HEK293 (cell line): Measurements from ENCODE around the gene CNDP2.

ENCODE experiments used
- CTCF ChIA-PET: fragments of 350-600 bp; formaldehyde crosslinking; extraction: SDS; loops from one replicate; lab custom pipeline; 2021; ENCODE audit warnings: antibody characterized with exemption; lab: Yijun Ruan, JAX
- POLR2A ChIA-PET: fragments of 300-600 bp; formaldehyde crosslinking; extraction: SDS; loops from one replicate; lab custom pipeline; 2020; ENCODE audit warnings: antibody characterized with exemption, inconsistent platforms; lab: Yijun Ruan, JAX
- H3K27ac ChIP-seq: fragments of 200-500 bp; sonication (Bioruptor generic); 2 replicates; pipeline ENCODE4 v1.5.1; 2014; ENCODE audit warnings: low read depth, low read length, control low read depth, inconsistent platforms; ENCODE audit errors: extremely low read depth
- H3K36me3 ChIP-seq, 2 experiments: fragments of 200-500 bp in 1 of 2; sonication (Bioruptor generic) in 1 of 2; 1 replicate in 1 of 2; 2 replicates in 1 of 2; pipeline ENCODE4 v1.5.1; 2014 to 2017; ENCODE audit warnings: inconsistent platforms in 2 of 2, low read length in 2 of 2; ENCODE audit not compliant: control insufficient read depth in 2 of 2, insufficient read depth in 1 of 2
- H3K4me1 ChIP-seq: fragments of 200-500 bp; sonication (Bioruptor generic); 2 replicates; pipeline ENCODE4 v1.5.1; 2014; ENCODE audit warnings: mild to moderate bottlenecking, low read length, inconsistent platforms; ENCODE audit not compliant: control insufficient read depth, insufficient read depth
- H3K4me3 ChIP-seq: 2 replicates; pipeline ENCODE4 v1.5.1; 2011; ENCODE audit warnings: low read depth, mild to moderate bottlenecking, control low read depth, low read length, moderate library complexity
- H3K9me3 ChIP-seq: fragments of 200-500 bp; sonication (Bioruptor generic); 2 replicates; pipeline ENCODE4 v1.5.1; 2014; ENCODE audit warnings: low read depth, low read length, inconsistent platforms; ENCODE audit not compliant: control insufficient read depth, insufficient read depth
- GLI4 ChIP-seq: fragments of 450-650 bp; formaldehyde crosslinking; IDR thresholded peaks from 2 replicates; pipeline ENCODE4 v1.5.1; 2016; ENCODE audit warnings: missing biosample characterization, missing genetic modification characterization
- IKZF3 ChIP-seq: fragments of 450-650 bp; IDR thresholded peaks from 2 replicates; pipeline ENCODE4 v1.5.0; 2018; ENCODE audit warnings: missing biosample characterization, mild to moderate bottlenecking, missing genetic modification characterization, moderate library complexity
- KLF9 ChIP-seq: fragments of 450-650 bp; formaldehyde crosslinking; IDR thresholded peaks from 2 replicates; pipeline ENCODE4 v1.5.1; 2016; ENCODE audit warnings: missing biosample characterization, missing genetic modification characterization, low read depth
- MYNN ChIP-seq: fragments of 450-650 bp; formaldehyde crosslinking; IDR thresholded peaks from 2 replicates; pipeline ENCODE4 v1.5.1; 2016; ENCODE audit warnings: missing biosample characterization, missing genetic modification characterization, borderline replicate concordance
- MZF1 ChIP-seq: fragments of 450-650 bp; formaldehyde crosslinking; IDR thresholded peaks from 2 replicates; pipeline ENCODE4 v1.5.1; 2017; ENCODE audit warnings: missing biosample characterization, missing genetic modification characterization, borderline replicate concordance
- PRDM1 ChIP-seq: fragments of 450-650 bp; formaldehyde crosslinking; IDR thresholded peaks from 2 replicates; pipeline ENCODE4; 2016; ENCODE audit warnings: missing biosample characterization, missing genetic modification characterization
- SP7 ChIP-seq: fragments of 450-650 bp; formaldehyde crosslinking; IDR thresholded peaks from 2 replicates; pipeline ENCODE4 v1.5.1; 2016; ENCODE audit warnings: missing biosample characterization, missing genetic modification characterization
- ZBTB1 ChIP-seq: fragments of 450-650 bp; formaldehyde crosslinking; IDR thresholded peaks from 2 replicates; pipeline ENCODE4 v1.5.1; 2016; ENCODE audit warnings: missing biosample characterization, missing genetic modification characterization
- ZNF146 ChIP-seq: fragments of 450-650 bp; formaldehyde crosslinking; IDR thresholded peaks from 2 replicates; pipeline ENCODE4 v1.5.1; 2016; ENCODE audit warnings: missing biosample characterization, missing genetic modification characterization
- ZNF211 ChIP-seq: fragments of 450-650 bp; formaldehyde crosslinking; IDR thresholded peaks from 2 replicates; pipeline ENCODE4 v1.5.1; 2016; ENCODE audit warnings: low read depth, missing biosample characterization, missing genetic modification characterization
- ZNF221 ChIP-seq: fragments of 450-650 bp; formaldehyde crosslinking; IDR thresholded peaks from 2 replicates; pipeline ENCODE4 v1.5.1; 2017; ENCODE audit warnings: missing biosample characterization, missing genetic modification characterization, borderline replicate concordance
- ZNF274 ChIP-seq, 2 experiments: fragments of 200-500 bp in 1 of 2; fragments of 450-650 bp in 1 of 2; sonication (Bioruptor generic) in 1 of 2; formaldehyde crosslinking in 1 of 2; IDR thresholded peaks; 2 replicates each; pipeline versions ENCODE4 v1.5.1 to v1.6.1; 2014 to 2016; ENCODE audit warnings: borderline replicate concordance in 1 of 2, inconsistent platforms in 1 of 2, low read length in 1 of 2, missing biosample characterization in 1 of 2, missing genetic modification characterization in 1 of 2
- ZNF571 ChIP-seq: fragments of 450-650 bp; formaldehyde crosslinking; IDR thresholded peaks from 2 replicates; pipeline ENCODE4 v1.5.0; 2017; ENCODE audit warnings: missing biosample characterization, missing genetic modification characterization
- ZNF629 ChIP-seq: fragments of 450-650 bp; formaldehyde crosslinking; IDR thresholded peaks from 2 replicates; pipeline ENCODE4 v1.5.1; 2017; ENCODE audit warnings: missing biosample characterization, missing genetic modification characterization
- TF ChIP-seq, protein P1 (sequence below): fragments of 450-650 bp; formaldehyde crosslinking; IDR thresholded peaks from 2 replicates; pipeline ENCODE4 v1.5.1; 2016; ENCODE audit warnings: missing biosample characterization, missing genetic modification characterization
- TF ChIP-seq, protein P2 (sequence below): fragments of 450-650 bp; formaldehyde crosslinking; IDR thresholded peaks from 2 replicates; pipeline ENCODE4 v1.5.0; 2017; ENCODE audit warnings: missing biosample characterization, missing genetic modification characterization, borderline replicate concordance
- TF ChIP-seq, protein P3 (sequence below): fragments of 450-650 bp; formaldehyde crosslinking; IDR thresholded peaks from 2 replicates; pipeline ENCODE4 v1.5.1; 2017; ENCODE audit warnings: missing biosample characterization, missing genetic modification characterization
- TF ChIP-seq, protein P4 (sequence below): fragments of 450-650 bp; formaldehyde crosslinking; IDR thresholded peaks from 2 replicates; pipeline ENCODE4 v1.5.1; 2016; ENCODE audit warnings: missing biosample characterization, missing genetic modification characterization
- TF ChIP-seq, protein P5 (sequence below): fragments of 450-650 bp; formaldehyde crosslinking; IDR thresholded peaks from 2 replicates; pipeline ENCODE4 v1.5.1; 2016; ENCODE audit warnings: missing biosample characterization, missing genetic modification characterization
- TF ChIP-seq, protein P6 (sequence below): fragments of 450-650 bp; formaldehyde crosslinking; IDR thresholded peaks from 2 replicates; pipeline ENCODE4 v1.5.1; 2017; ENCODE audit warnings: missing biosample characterization, missing genetic modification characterization

CNDP2 gene

DNA sequence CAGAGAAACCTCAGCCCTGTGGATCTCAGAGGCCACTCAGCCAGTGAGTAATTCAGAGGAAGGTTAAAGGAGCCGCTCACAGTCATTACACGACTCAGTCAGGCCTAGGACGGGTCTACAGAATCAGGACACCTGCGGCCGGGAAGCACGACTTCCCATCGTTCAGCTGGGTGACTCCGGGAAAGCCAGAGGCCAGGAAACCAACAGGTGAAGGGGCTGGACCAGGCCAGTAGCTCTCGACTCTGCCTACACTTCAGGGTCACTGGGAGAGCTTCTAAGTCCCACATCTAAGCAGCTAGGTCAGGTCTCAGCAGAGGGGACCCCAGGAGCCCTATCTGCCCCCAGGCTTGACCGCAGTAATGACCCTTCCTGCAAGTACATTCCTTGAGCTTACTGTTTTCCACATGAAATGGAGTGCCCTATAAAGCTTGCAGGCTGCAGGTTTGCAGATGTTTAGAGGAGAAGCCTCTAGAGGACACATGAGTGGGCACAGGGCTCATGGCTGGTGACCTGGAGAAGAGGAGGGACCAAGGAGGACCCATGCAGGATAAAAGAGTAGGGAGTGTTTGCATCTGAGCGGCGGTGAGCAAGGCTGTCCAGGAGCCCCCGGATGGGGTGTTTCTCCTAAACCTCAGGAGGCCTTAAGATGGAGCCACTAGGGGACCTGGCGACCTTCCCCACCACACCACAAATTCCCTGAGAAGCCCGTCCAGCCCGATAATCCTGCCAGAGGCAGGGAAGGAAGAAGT is 48.6 kb upstream of the CNDP2 start (continued):
- no peak for TF ChIP-seq ZNF221 (tag by site-specific recombination)

DNA sequence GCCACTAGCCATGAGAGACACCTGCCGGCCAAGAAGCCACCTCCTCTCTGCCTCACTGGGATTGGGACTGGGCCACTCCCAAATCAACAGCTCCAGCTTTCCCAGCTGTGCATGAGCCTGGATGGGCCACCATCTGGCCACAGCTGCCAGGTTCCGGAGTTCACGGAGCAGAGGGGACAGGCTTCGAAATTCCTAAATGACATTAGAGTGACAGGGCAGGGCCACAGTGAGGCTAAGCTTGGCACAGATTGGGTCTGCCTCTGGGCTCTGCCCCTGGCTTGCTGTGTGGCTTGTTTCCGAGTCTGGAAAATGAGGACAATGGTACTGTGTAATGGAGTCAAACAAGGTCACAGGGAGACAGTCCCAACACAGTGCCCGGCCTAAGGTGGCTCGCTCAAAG is 45.5 kb upstream of the CNDP2 start:
- Histone ChIP-seq H3K4me3 (no peak overlapping the region), H3K4me1 (no peaks in the 10 kb centered on the region), H3K36me3 (no peaks in the 10 kb centered on the region), H3K9me3 (no peaks in the 10 kb centered on the region), H3K27ac (no peak overlapping the region)
- ChIA-PET CTCF (interaction anchor here (1.8 kb wide), 1 partner anchor 97 kb away, joined by 4 read pairs; no protein-coding TSS in a partner anchor), POLR2A (no interaction called here)
- TF ChIP-seq, protein P1, sequence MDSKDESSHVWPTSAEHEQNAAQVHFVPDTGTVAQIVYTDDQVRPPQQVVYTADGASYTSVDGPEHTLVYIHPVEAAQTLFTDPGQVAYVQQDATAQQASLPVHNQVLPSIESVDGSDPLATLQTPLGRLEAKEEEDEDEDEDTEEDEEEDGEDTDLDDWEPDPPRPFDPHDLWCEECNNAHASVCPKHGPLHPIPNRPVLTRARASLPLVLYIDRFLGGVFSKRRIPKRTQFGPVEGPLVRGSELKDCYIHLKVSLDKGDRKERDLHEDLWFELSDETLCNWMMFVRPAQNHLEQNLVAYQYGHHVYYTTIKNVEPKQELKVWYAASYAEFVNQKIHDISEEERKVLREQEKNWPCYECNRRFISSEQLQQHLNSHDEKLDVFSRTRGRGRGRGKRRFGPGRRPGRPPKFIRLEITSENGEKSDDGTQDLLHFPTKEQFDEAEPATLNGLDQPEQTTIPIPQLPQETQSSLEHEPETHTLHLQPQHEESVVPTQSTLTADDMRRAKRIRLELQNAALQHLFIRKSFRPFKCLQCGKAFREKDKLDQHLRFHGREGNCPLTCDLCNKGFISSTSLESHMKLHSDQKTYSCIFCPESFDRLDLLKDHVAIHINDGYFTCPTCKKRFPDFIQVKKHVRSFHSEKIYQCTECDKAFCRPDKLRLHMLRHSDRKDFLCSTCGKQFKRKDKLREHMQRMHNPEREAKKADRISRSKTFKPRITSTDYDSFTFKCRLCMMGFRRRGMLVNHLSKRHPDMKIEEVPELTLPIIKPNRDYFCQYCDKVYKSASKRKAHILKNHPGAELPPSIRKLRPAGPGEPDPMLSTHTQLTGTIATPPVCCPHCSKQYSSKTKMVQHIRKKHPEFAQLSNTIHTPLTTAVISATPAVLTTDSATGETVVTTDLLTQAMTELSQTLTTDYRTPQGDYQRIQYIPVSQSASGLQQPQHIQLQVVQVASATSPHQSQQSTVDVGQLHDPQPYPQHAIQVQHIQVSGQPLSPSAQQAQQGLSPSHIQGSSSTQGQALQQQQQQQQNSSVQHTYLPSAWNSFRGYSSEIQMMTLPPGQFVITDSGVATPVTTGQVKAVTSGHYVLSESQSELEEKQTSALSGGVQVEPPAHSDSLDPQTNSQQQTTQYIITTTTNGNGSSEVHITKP: no peak
- TF ChIP-seq GLI4 (tag by site-specific recombination) (no peak), ZNF146 (tag by site-specific recombination) (no peak), MYNN (tag by site-specific recombination) (no peak), ZBTB1 (no peak)
- TF ChIP-seq, protein P2, sequence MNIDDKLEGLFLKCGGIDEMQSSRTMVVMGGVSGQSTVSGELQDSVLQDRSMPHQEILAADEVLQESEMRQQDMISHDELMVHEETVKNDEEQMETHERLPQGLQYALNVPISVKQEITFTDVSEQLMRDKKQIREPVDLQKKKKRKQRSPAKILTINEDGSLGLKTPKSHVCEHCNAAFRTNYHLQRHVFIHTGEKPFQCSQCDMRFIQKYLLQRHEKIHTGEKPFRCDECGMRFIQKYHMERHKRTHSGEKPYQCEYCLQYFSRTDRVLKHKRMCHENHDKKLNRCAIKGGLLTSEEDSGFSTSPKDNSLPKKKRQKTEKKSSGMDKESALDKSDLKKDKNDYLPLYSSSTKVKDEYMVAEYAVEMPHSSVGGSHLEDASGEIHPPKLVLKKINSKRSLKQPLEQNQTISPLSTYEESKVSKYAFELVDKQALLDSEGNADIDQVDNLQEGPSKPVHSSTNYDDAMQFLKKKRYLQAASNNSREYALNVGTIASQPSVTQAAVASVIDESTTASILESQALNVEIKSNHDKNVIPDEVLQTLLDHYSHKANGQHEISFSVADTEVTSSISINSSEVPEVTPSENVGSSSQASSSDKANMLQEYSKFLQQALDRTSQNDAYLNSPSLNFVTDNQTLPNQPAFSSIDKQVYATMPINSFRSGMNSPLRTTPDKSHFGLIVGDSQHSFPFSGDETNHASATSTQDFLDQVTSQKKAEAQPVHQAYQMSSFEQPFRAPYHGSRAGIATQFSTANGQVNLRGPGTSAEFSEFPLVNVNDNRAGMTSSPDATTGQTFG: no peak

DNA sequence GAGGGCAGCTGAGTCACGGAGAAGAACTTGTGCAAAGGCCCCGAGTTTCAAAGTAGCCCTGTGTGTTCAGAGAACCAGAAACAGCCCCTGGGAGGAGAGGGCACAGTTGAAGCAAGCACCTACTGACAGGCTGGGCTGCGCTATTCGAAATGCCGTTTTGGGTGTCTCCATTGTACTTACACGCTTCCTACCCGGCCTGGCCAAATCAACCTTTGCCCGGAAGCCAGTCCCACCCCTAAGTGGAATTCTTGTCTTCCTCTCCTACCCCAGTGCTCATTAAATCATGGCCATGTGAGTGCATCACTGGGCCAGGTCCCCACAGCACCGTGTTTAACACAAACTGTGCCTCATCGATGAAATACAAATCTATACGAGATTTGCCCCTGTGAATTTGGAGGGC is 45.0 kb upstream of the CNDP2 start:
- no peak overlapping the region for H3K4me3 ChIP-seq
- ChIA-PET POLR2A (no interaction called here), CTCF (interaction anchor here (1.8 kb wide), 1 partner anchor 98 kb away, joined by 4 read pairs; no protein-coding TSS in a partner anchor)
- no peaks in the 10 kb centered on the region for H3K4me1 ChIP-seq
- H3K27ac ChIP-seq: no peak overlapping the region
- no peak for TF ChIP-seq ZNF629 (tag by site-specific recombination)
- TF ChIP-seq, protein P3, sequence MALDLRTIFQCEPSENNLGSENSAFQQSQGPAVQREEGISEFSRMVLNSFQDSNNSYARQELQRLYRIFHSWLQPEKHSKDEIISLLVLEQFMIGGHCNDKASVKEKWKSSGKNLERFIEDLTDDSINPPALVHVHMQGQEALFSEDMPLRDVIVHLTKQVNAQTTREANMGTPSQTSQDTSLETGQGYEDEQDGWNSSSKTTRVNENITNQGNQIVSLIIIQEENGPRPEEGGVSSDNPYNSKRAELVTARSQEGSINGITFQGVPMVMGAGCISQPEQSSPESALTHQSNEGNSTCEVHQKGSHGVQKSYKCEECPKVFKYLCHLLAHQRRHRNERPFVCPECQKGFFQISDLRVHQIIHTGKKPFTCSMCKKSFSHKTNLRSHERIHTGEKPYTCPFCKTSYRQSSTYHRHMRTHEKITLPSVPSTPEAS (tag by site-specific recombination): no peak
- no peak for TF ChIP-seq KLF9
- TF ChIP-seq IKZF3 (tag by site-specific recombination): no peak
- no peak for TF ChIP-seq ZNF571 (tag by site-specific recombination)
- TF ChIP-seq SP7: no peak
- TF ChIP-seq, protein P4, sequence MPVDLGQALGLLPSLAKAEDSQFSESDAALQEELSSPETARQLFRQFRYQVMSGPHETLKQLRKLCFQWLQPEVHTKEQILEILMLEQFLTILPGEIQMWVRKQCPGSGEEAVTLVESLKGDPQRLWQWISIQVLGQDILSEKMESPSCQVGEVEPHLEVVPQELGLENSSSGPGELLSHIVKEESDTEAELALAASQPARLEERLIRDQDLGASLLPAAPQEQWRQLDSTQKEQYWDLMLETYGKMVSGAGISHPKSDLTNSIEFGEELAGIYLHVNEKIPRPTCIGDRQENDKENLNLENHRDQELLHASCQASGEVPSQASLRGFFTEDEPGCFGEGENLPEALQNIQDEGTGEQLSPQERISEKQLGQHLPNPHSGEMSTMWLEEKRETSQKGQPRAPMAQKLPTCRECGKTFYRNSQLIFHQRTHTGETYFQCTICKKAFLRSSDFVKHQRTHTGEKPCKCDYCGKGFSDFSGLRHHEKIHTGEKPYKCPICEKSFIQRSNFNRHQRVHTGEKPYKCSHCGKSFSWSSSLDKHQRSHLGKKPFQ (tag by site-specific recombination): no peak
- TF ChIP-seq ZNF274 (IDR thresholded peaks at IDR 0.05; ENCODE audit: low read length): no peak
- TF ChIP-seq ZNF274 (tag by site-specific recombination; IDR thresholded peaks at IDR 0.05; ENCODE audit: borderline replicate concordance): no peak
- TF ChIP-seq, protein P5, sequence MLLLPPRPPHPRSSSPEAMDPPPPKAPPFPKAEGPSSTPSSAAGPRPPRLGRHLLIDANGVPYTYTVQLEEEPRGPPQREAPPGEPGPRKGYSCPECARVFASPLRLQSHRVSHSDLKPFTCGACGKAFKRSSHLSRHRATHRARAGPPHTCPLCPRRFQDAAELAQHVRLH: no peak
- no peak for TF ChIP-seq PRDM1 (tag by site-specific recombination)
- TF ChIP-seq MZF1 (tag by site-specific recombination): no peak
- TF ChIP-seq ZNF211 (tag by site-specific recombination): no peak
- TF ChIP-seq, protein P6, sequence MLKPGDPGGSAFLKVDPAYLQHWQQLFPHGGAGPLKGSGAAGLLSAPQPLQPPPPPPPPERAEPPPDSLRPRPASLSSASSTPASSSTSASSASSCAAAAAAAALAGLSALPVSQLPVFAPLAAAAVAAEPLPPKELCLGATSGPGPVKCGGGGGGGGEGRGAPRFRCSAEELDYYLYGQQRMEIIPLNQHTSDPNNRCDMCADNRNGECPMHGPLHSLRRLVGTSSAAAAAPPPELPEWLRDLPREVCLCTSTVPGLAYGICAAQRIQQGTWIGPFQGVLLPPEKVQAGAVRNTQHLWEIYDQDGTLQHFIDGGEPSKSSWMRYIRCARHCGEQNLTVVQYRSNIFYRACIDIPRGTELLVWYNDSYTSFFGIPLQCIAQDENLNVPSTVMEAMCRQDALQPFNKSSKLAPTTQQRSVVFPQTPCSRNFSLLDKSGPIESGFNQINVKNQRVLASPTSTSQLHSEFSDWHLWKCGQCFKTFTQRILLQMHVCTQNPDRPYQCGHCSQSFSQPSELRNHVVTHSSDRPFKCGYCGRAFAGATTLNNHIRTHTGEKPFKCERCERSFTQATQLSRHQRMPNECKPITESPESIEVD (tag by site-specific recombination): no peak
- no peaks in the 10 kb centered on the region for H3K36me3 ChIP-seq
- no peaks in the 10 kb centered on the region for H3K9me3 ChIP-seq
